Endothelial cell of umbilical vein (primary cell): Measurements from ENCODE around the gene SETD6. TPM values are rescaled to one million over a fixed set of nuclear protein-coding genes. Genes with fewer than 3 reads are reported as not detected.

ENCODE experiments used
- BruUV-seq: library from RNA; stranded (reverse); fragments of 400-500 nt; replicated peaks from 2 replicates; lab custom pipeline; 2021; lab: Mats Ljungman, UMichigan
- CTCF ChIA-PET: fragments of 300-600, 350-600 bp; sonication (Branson Sonifier 250); formaldehyde crosslinking; loops from one replicate; lab custom pipeline; 2021; ENCODE audit warnings: antibody characterized with exemption, inconsistent platforms; lab: Charles Lee
- POLR2A ChIA-PET: fragments of 300-600, 350-600 bp; sonication (Branson Sonifier 250); formaldehyde crosslinking; loops from one replicate; lab custom pipeline; 2021; ENCODE audit warnings: antibody characterized with exemption, inconsistent platforms; lab: Charles Lee
- DNase-seq: peaks from one replicate; pipeline ENCODE4 v3.0.0-alpha.2; 2011; ENCODE audit warnings: low read depth, low spot score
- FAIRE-seq: peaks from 2 replicates; lab custom pipeline; 2011; peaks lifted over from hg19 to GRCh38; lab: Jason Lieb, UNC
- H2AFZ ChIP-seq: 2 replicates; pipeline ENCODE4 v1.6.0; 2012; ENCODE audit warnings: low read depth, low read length, control low read depth, inconsistent platforms
- H3K27ac ChIP-seq: 2 replicates; pipeline ENCODE4 v1.5.1; 2011; ENCODE audit warnings: low read depth, mild to moderate bottlenecking, control low read depth, low read length, moderate library complexity; ENCODE audit not compliant: insufficient read depth
- H3K27me3 ChIP-seq, 2 experiments: 2 replicates each; pipeline versions ENCODE4 v1.6.0 to v1.6.1; 2011; ENCODE audit warnings: low read length in 2 of 2, mixed read lengths in 1 of 2; ENCODE audit not compliant: control insufficient read depth in 2 of 2, insufficient read depth in 2 of 2
- H3K36me3 ChIP-seq, 2 experiments: 2 replicates in 1 of 2; 3 replicates in 1 of 2; pipeline ENCODE4 v1.5.1; 2011; ENCODE audit warnings: low read length in 2 of 2, mild to moderate bottlenecking in 1 of 2, moderate library complexity in 1 of 2; ENCODE audit not compliant: control insufficient read depth in 2 of 2, insufficient read depth in 2 of 2; ENCODE audit errors: extremely low read depth in 1 of 2
- H3K4me1 ChIP-seq: 3 replicates; pipeline ENCODE4 v1.5.1; 2011; ENCODE audit warnings: mild to moderate bottlenecking, low read length; ENCODE audit not compliant: control insufficient read depth, insufficient read depth; ENCODE audit errors: extremely low read depth
- H3K4me2 ChIP-seq: 2 replicates; pipeline ENCODE4 v1.6.1; 2011; ENCODE audit warnings: low read length, control low read depth, mixed read lengths; ENCODE audit not compliant: insufficient read depth
- H3K4me3 ChIP-seq, 3 experiments: fragments of 200-600 bp in 1 of 3; sonication (generic), shearing (Covaris generic) in 1 of 3; replicated peaks in 1 of 3; 2 replicates each; pipeline ENCODE4 v1.5.1; 2011 to 2016; ENCODE audit warnings: control low read depth in 3 of 3, low read length in 3 of 3, mild to moderate bottlenecking in 2 of 3, inconsistent platforms in 1 of 3, low read depth in 1 of 3, moderate library complexity in 1 of 3; ENCODE audit not compliant: insufficient read depth in 1 of 3
- H3K79me2 ChIP-seq: 2 replicates; pipeline ENCODE4 v1.6.0; 2012; ENCODE audit warnings: low read length, inconsistent platforms; ENCODE audit not compliant: control insufficient read depth, insufficient read depth
- H3K9ac ChIP-seq: replicated peaks from 2 replicates; pipeline ENCODE3; 2011; ENCODE audit warnings: low read length, control low read depth; ENCODE audit not compliant: insufficient read depth; ENCODE audit errors: extremely low read depth
- H3K9me1 ChIP-seq: replicated peaks from 3 replicates; pipeline ENCODE4 v1.6.0; 2011; ENCODE audit warnings: mild to moderate bottlenecking, low read length; ENCODE audit not compliant: control insufficient read depth, insufficient read depth; ENCODE audit errors: extremely low read depth
- H3K9me3 ChIP-seq: replicated peaks from 2 replicates; pipeline ENCODE4 v1.5.1; 2012; ENCODE audit warnings: low read length, inconsistent platforms; ENCODE audit not compliant: control insufficient read depth, insufficient read depth
- H4K20me1 ChIP-seq: replicated peaks from 2 replicates; pipeline ENCODE3; 2011; ENCODE audit warnings: mild to moderate bottlenecking, low read length; ENCODE audit not compliant: control insufficient read depth, insufficient read depth; ENCODE audit errors: extremely low read depth
- CTCF ChIP-seq, 2 donors: IDR thresholded peaks; 1 replicate in 1 of 2; 2 replicates in 1 of 2; pipeline ENCODE4 v1.5.1; 2011; ENCODE audit warnings: low read length in 2 of 2, mild to moderate bottlenecking in 2 of 2, moderate library complexity in 2 of 2, control low read depth in 1 of 2, inconsistent platforms in 1 of 2, low read depth in 1 of 2; ENCODE audit not compliant: insufficient read depth in 1 of 2; ENCODE audit errors: extremely low read depth in 1 of 2
- EZH2 ChIP-seq: IDR thresholded peaks from 2 replicates; pipeline ENCODE4 v1.6.1; 2012; ENCODE audit warnings: borderline replicate concordance, low read depth, mild to moderate bottlenecking, moderate library complexity, low read length, inconsistent platforms; ENCODE audit not compliant: severe bottlenecking
- FOS ChIP-seq: IDR thresholded peaks from 2 replicates; pipeline ENCODE4 v1.6.1; 2011; ENCODE audit warnings: mild to moderate bottlenecking, low read length, moderate library complexity, borderline replicate concordance; ENCODE audit not compliant: insufficient read depth
- GATA2 ChIP-seq: IDR thresholded peaks from 2 replicates; pipeline ENCODE4 v1.7.0; 2011; ENCODE audit warnings: low read depth, mild to moderate bottlenecking, moderate library complexity, mixed read lengths, low read length; ENCODE audit not compliant: insufficient read length, insufficient read depth
- JUN ChIP-seq: IDR thresholded peaks from 2 replicates; pipeline ENCODE4 v1.6.1; 2011; ENCODE audit warnings: borderline replicate concordance, low read depth; ENCODE audit not compliant: insufficient read length, insufficient read depth
- MAX ChIP-seq: IDR thresholded peaks from 2 replicates; pipeline ENCODE4 v1.6.1; 2011; ENCODE audit not compliant: insufficient read depth, insufficient read length
- MYC ChIP-seq: IDR thresholded peaks from one replicate; pipeline ENCODE4 v1.6.1; 2011; ENCODE audit warnings: mild to moderate bottlenecking, low read depth, low read length
- POLR2A ChIP-seq: IDR thresholded peaks from 2 replicates; pipeline ENCODE4 v1.6.1; 2012; ENCODE audit warnings: low read depth, mild to moderate bottlenecking, control low read depth, low read length
- POLR2AphosphoS5 ChIP-seq: IDR thresholded peaks from 2 replicates; pipeline ENCODE4 v1.6.1; 2012; ENCODE audit warnings: low read depth, mild to moderate bottlenecking, control low read depth, low read length, moderate library complexity; ENCODE audit not compliant: insufficient read depth
- dilution Hi-C: fragments of 300-500 bp; cut with MboI; formaldehyde crosslinking; loops from one replicate; pipeline ENCODE4 v1.15.0; 2019; ENCODE audit warnings: low sequenced_read_pairs; ENCODE audit not compliant: extremely low pct_ligation_motif_present
- intact Hi-C: fragments of 100-400 bp; cut with micrococcal nuclease; formaldehyde crosslinking; loops from one replicate; pipeline ENCODE4 v1.10.0; 2022
- polyA plus RNA-seq, 4 experiments: library from polyadenylated mRNA; depleted of rRNA in 3 of 4; stranded (reverse) in 3 of 4; unstranded in 1 of 4; fragments of >200 nt; gene quantifications; 2 replicates each; pipeline versions ENCODE4 v1.2.1 to v1.2.3, GENCODE V29; 2011 to 2012; ENCODE audit warnings: missing spikeins in 1 of 4
- total RNA-seq: library from RNA; stranded (reverse); gene quantifications from 2 replicates; pipeline ENCODE4 v1.2.3, GENCODE V29; 2021

The SETD6 gene
- total and polyA plus RNA-seq, 2 donors (not counting 3 experiments of a cell fraction or from before 2014, with no cell fraction given): 10.2 to 16.4 TPM

- CTCF ChIA-PET: interaction anchor here (0.8 to 1.0 kb wide), 4 partner anchors 10 to 18 kb away, joined by 3 read pairs; no protein-coding TSS in a partner anchor
- TF ChIP-seq MAX (no peak), GATA2 (no peak), MYC (no peak), JUN (no peak), POLR2A (no peak), EZH2 (no peak), CTCF (IDR thresholded peaks at IDR 0.05; ENCODE audit: extremely low read depth in 1 of 2, insufficient read depth in 1 of 2, low read depth in 1 of 2, low read length in 2 of 2) (no peak), POLR2AphosphoS5 (no peak), FOS (no peak)
- Histone ChIP-seq H3K9me3 (no peaks in the 10 kb centered on the region), H3K9ac (no peak overlapping the region), H3K9me1 (no peaks in the 10 kb centered on the region), H3K27me3 (no peaks in the 10 kb centered on the region), H4K20me1 (no peaks in the 10 kb centered on the region), H3K27ac (no peak overlapping the region), H3K36me3 (peaks cover 42 to 48% of the 10 kb centered on the region in 2 experiments), H2AFZ (no peak overlapping the region), H3K4me2 (no peak overlapping the region), H3K4me1 (no peaks in the 10 kb centered on the region), H3K4me3 (no peak overlapping the region), H3K79me2 (no peaks in the 10 kb centered on the region)
- dilution Hi-C loops (no loop called here), intact Hi-C loops (no loop called here)
- DNase-seq (no peak), FAIRE-seq (no peak)
- BruUV-seq: no TSS peak
- POLR2A ChIA-PET: no interaction called here
Observed at GRCh38 chr16:58537124-58537906, 22.0 kb downstream of the SETD6 start.
